Measurements from ENCODE around the gene TSSC4. TPM values are rescaled to one million over a fixed set of nuclear protein-coding genes. Genes with fewer than 3 reads are reported as not detected.

TSSC4 gene
- total and polyA plus RNA-seq, 9 of the 15 experiments (the other 6 are each of a cell fraction or from before 2014, with no cell fraction given), result 0.41 to 54.2 (median 11.0) TPM

DNA sequence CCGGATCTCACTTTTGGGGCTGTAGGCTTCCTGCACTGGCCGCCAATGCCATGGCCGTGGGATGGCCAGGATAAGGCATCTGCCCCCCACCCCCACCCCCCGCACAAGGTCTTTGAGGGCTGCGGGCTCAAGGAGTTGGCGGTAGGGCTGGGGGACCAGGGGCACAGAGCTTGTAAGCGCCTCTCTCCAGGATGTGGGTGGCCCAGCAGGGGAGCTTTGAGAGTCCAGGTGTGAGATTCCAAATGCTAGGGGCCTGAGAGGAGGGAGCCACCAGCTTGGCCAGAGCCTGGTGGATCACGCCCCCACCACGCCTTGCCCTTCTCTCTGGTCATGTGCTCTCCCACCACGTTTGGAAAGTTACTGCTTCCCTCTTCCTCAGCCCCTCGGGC lies 18.4 kb upstream of the TSSC4 start:
- no peak for FAIRE-seq
- in situ Hi-C loops (cut with MboI), result no loop called here
- ChIA-PET POLR2A (interaction anchor here (0.5 to 1.4 kb wide), 8 partner anchors 13 to 470 kb away, joined by 3 to 9 read pairs (median 4); partner anchors contain the start of gene TSSC4), CTCF (ENCODE audit: low intra/inter-chr PET ratio) (no interaction called here)
- H3K36me3 ChIP-seq (ENCODE audit: control insufficient read depth, insufficient read depth, low read length), result peaks cover 46% of the 10 kb centered on the region; the same call in 2 of the 3 replicates
- H3K9ac ChIP-seq (ENCODE audit: insufficient read depth in 1 of 2, low read depth in 2 of 2, low read length in 2 of 2), result no peak overlapping the region
- no peak overlapping the region for H2AFZ ChIP-seq (ENCODE audit: low read depth, low read length)
- TF ChIP-seq ZNF507 (tag; conservative IDR thresholded peaks at IDR 0.05) (no peak), HCFC1 (IDR thresholded peaks at IDR 0.05; ENCODE audit: low read depth, low read length) (no peak), PTBP1 (IDR thresholded peaks at IDR 0.05; ENCODE audit: low read depth, low read length) (no peak), ZZZ3 (IDR thresholded peaks at IDR 0.05) (no peak), SPI1 (IDR thresholded peaks at IDR 0.05; ENCODE audit: borderline replicate concordance, low read depth, low read length) (no peak), NFE2 (IDR thresholded peaks at IDR 0.05; ENCODE audit: low read depth) (no peak), ZNF644 (tag; IDR thresholded peaks at IDR 0.05; ENCODE audit: low read depth) (no peak), CEBPB (tag; IDR thresholded peaks at IDR 0.05) (no peak), ZNF76 (CRISPR knock-in tag; IDR thresholded peaks at IDR 0.05; ENCODE audit: borderline replicate concordance) (no peak)
- TF ChIP-seq, protein P1, sequence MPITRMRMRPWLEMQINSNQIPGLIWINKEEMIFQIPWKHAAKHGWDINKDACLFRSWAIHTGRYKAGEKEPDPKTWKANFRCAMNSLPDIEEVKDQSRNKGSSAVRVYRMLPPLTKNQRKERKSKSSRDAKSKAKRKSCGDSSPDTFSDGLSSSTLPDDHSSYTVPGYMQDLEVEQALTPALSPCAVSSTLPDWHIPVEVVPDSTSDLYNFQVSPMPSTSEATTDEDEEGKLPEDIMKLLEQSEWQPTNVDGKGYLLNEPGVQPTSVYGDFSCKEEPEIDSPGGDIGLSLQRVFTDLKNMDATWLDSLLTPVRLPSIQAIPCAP (CRISPR knock-in tag; IDR thresholded peaks at IDR 0.05; ENCODE audit: borderline replicate concordance), result no peak
- TF ChIP-seq, protein P2, sequence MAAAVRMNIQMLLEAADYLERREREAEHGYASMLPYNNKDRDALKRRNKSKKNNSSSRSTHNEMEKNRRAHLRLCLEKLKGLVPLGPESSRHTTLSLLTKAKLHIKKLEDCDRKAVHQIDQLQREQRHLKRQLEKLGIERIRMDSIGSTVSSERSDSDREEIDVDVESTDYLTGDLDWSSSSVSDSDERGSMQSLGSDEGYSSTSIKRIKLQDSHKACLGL (CRISPR knock-in tag; IDR thresholded peaks at IDR 0.05; ENCODE audit: borderline replicate concordance, poor library complexity, severe bottlenecking), result no peak
- TF ChIP-seq, protein P3, sequence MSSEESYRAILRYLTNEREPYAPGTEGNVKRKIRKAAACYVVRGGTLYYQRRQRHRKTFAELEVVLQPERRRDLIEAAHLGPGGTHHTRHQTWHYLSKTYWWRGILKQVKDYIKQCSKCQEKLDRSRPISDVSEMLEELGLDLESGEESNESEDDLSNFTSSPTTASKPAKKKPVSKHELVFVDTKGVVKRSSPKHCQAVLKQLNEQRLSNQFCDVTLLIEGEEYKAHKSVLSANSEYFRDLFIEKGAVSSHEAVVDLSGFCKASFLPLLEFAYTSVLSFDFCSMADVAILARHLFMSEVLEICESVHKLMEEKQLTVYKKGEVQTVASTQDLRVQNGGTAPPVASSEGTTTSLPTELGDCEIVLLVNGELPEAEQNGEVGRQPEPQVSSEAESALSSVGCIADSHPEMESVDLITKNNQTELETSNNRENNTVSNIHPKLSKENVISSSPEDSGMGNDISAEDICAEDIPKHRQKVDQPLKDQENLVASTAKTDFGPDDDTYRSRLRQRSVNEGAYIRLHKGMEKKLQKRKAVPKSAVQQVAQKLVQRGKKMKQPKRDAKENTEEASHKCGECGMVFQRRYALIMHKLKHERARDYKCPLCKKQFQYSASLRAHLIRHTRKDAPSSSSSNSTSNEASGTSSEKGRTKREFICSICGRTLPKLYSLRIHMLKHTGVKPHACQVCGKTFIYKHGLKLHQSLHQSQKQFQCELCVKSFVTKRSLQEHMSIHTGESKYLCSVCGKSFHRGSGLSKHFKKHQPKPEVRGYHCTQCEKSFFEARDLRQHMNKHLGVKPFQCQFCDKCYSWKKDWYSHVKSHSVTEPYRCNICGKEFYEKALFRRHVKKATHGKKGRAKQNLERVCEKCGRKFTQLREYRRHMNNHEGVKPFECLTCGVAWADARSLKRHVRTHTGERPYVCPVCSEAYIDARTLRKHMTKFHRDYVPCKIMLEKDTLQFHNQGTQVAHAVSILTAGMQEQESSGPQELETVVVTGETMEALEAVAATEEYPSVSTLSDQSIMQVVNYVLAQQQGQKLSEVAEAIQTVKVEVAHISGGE (CRISPR knock-in tag; IDR thresholded peaks at IDR 0.05), result no peak
- TF ChIP-seq, protein P4, sequence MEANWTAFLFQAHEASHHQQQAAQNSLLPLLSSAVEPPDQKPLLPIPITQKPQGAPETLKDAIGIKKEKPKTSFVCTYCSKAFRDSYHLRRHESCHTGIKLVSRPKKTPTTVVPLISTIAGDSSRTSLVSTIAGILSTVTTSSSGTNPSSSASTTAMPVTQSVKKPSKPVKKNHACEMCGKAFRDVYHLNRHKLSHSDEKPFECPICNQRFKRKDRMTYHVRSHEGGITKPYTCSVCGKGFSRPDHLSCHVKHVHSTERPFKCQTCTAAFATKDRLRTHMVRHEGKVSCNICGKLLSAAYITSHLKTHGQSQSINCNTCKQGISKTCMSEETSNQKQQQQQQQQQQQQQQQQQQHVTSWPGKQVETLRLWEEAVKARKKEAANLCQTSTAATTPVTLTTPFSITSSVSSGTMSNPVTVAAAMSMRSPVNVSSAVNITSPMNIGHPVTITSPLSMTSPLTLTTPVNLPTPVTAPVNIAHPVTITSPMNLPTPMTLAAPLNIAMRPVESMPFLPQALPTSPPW (CRISPR knock-in tag; IDR thresholded peaks at IDR 0.05), result no peak
- TF ChIP-seq, protein P5, sequence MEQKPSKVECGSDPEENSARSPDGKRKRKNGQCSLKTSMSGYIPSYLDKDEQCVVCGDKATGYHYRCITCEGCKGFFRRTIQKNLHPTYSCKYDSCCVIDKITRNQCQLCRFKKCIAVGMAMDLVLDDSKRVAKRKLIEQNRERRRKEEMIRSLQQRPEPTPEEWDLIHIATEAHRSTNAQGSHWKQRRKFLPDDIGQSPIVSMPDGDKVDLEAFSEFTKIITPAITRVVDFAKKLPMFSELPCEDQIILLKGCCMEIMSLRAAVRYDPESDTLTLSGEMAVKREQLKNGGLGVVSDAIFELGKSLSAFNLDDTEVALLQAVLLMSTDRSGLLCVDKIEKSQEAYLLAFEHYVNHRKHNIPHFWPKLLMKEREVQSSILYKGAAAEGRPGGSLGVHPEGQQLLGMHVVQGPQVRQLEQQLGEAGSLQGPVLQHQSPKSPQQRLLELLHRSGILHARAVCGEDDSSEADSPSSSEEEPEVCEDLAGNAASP (IDR thresholded peaks at IDR 0.05), result no peak
- no peak for ATAC-seq
- no peak overlapping the region for H3K4me3 ChIP-seq
- H3K27ac ChIP-seq (ENCODE audit: extremely low read depth, low read depth, low read length), result no peak overlapping the region
- peaks cover 16 to 88% of the 10 kb centered on the region in 2 experiments; a peak in 4 of 5 replicates for H3K4me1 ChIP-seq (replicated peaks in 1 of 2; ENCODE audit: control insufficient read depth in 2 of 2, insufficient read depth in 2 of 2, low read length in 2 of 2)
- H3K9me3 ChIP-seq (replicated peaks; ENCODE audit: control insufficient read depth, insufficient read depth, low read depth, low read length), result no peaks in the 10 kb centered on the region
- H3K79me2 ChIP-seq (ENCODE audit: control insufficient read depth, insufficient read depth, low read length), result peaks cover 88% of the 10 kb centered on the region
- H4K20me1 ChIP-seq (replicated peaks; ENCODE audit: control insufficient read depth, insufficient read depth, low read length), result peaks cover 62% of the 10 kb centered on the region
- intact Hi-C loops (cut with micrococcal nuclease), result no loop called here
- peaks cover 27% of the 10 kb centered on the region for H3K9me1 ChIP-seq (ENCODE audit: control insufficient read depth, insufficient read depth, low read length)
- no peak overlapping the region for H3K4me2 ChIP-seq (ENCODE audit: insufficient read depth, low read length)
- BruUV-seq (replicated peaks), result no TSS peak
- no peak for DNase-seq (ENCODE audit: extremely low read depth in 1 of 4, low spot score in 3 of 4)
- no peaks in the 10 kb centered on the region for H3K27me3 ChIP-seq (ENCODE audit: control insufficient read depth in 2 of 2, insufficient read depth in 2 of 2, low read length in 2 of 2)
- 71% methylated on average over 6 of the region's 11 CpGs for WGBS (ENCODE audit: insufficient coverage, low coverage, missing lambda C conversion rate)

All from K562 (cell line).